SK-N-SH (cell line): ENCODE measurements around the gene TMIE.

Source experiments
- CHD2 ChIP-seq: fragments of 150-350 bp; IDR thresholded peaks from 2 replicates; pipeline ENCODE4 v1.6.1; 2018; ENCODE audit warnings: low read length; ENCODE audit not compliant: partially characterized antibody
- CTCF ChIP-seq: fragments of 200-600 bp; sonication (generic); IDR thresholded peaks from 2 replicates; pipeline ENCODE4 v1.6.1; 2017; ENCODE audit warnings: antibody characterized with exemption, mild to moderate bottlenecking, moderate library complexity
- EP300 ChIP-seq, 2 experiments: IDR thresholded peaks; 2 replicates each; pipeline versions ENCODE4 v1.4.0 to v1.6.1; 2012; ENCODE audit warnings: borderline replicate concordance in 1 of 2, low read depth in 1 of 2, low read length in 1 of 2
- GABPA ChIP-seq: IDR thresholded peaks from 2 replicates; pipeline ENCODE4 v1.4.0; 2012; ENCODE audit warnings: low read depth, mild to moderate bottlenecking
- IRF3 ChIP-seq: fragments of 150-350 bp; IDR thresholded peaks from 2 replicates; pipeline ENCODE4 v1.6.1; 2016; ENCODE audit warnings: mild to moderate bottlenecking, low read depth, low read length
- POLR2AphosphoS5 ChIP-seq: IDR thresholded peaks from 2 replicates; pipeline ENCODE4 v1.6.1; 2012; ENCODE audit warnings: low read depth, low read length
- RFX5 ChIP-seq: IDR thresholded peaks from 2 replicates; pipeline ENCODE4 v1.6.1; 2012; ENCODE audit warnings: mild to moderate bottlenecking, improper control_type of control experiment, low read length
- SIN3A ChIP-seq: IDR thresholded peaks from 2 replicates; pipeline ENCODE4 v1.6.1; 2012; ENCODE audit warnings: low read depth, mild to moderate bottlenecking, low read length, moderate library complexity, borderline replicate concordance
- TAF1 ChIP-seq: IDR thresholded peaks from 2 replicates; pipeline ENCODE4 v1.6.1; 2012; ENCODE audit warnings: low read depth, mild to moderate bottlenecking, low read length, moderate library complexity, borderline replicate concordance
- USF2 ChIP-seq: fragments of 150-350 bp; IDR thresholded peaks from 2 replicates; pipeline ENCODE4 v1.6.1; 2017; ENCODE audit warnings: antibody characterized with exemption, low read length, low read depth, borderline replicate concordance
- TF ChIP-seq, protein P1 (sequence below): IDR thresholded peaks from 2 replicates; pipeline ENCODE4 v1.6.1; 2012; ENCODE audit warnings: mild to moderate bottlenecking, low read depth, low read length, moderate library complexity
- TF ChIP-seq, protein P2 (sequence below): IDR thresholded peaks from 2 replicates; pipeline ENCODE4; 2012

- TF ChIP-seq SIN3A: no peak
- no peak for TF ChIP-seq CTCF
- TF ChIP-seq TAF1: no peak
- TF ChIP-seq EP300 (IDR thresholded peaks at IDR 0.05; ENCODE audit: borderline replicate concordance in 1 of 2, low read depth in 1 of 2, low read length in 1 of 2): no peak
- TF ChIP-seq RFX5: no peak
- TF ChIP-seq IRF3: no peak
- TF ChIP-seq USF2: no peak
- TF ChIP-seq POLR2AphosphoS5: no peak
- TF ChIP-seq, protein P1, sequence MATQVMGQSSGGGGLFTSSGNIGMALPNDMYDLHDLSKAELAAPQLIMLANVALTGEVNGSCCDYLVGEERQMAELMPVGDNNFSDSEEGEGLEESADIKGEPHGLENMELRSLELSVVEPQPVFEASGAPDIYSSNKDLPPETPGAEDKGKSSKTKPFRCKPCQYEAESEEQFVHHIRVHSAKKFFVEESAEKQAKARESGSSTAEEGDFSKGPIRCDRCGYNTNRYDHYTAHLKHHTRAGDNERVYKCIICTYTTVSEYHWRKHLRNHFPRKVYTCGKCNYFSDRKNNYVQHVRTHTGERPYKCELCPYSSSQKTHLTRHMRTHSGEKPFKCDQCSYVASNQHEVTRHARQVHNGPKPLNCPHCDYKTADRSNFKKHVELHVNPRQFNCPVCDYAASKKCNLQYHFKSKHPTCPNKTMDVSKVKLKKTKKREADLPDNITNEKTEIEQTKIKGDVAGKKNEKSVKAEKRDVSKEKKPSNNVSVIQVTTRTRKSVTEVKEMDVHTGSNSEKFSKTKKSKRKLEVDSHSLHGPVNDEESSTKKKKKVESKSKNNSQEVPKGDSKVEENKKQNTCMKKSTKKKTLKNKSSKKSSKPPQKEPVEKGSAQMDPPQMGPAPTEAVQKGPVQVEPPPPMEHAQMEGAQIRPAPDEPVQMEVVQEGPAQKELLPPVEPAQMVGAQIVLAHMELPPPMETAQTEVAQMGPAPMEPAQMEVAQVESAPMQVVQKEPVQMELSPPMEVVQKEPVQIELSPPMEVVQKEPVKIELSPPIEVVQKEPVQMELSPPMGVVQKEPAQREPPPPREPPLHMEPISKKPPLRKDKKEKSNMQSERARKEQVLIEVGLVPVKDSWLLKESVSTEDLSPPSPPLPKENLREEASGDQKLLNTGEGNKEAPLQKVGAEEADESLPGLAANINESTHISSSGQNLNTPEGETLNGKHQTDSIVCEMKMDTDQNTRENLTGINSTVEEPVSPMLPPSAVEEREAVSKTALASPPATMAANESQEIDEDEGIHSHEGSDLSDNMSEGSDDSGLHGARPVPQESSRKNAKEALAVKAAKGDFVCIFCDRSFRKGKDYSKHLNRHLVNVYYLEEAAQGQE: no peak
- no peak for TF ChIP-seq GABPA
- TF ChIP-seq, protein P2, sequence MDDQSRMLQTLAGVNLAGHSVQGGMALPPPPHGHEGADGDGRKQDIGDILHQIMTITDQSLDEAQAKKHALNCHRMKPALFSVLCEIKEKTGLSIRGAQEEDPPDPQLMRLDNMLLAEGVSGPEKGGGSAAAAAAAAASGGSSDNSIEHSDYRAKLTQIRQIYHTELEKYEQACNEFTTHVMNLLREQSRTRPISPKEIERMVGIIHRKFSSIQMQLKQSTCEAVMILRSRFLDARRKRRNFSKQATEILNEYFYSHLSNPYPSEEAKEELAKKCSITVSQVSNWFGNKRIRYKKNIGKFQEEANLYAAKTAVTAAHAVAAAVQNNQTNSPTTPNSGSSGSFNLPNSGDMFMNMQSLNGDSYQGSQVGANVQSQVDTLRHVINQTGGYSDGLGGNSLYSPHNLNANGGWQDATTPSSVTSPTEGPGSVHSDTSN: no peak
- no peak for TF ChIP-seq CHD2
Observed at GRCh38 chr3:46729038-46729437, 27.8 kb downstream of the TMIE start.
